Endothelial cell of umbilical vein (primary cell): ENCODE results near the gene PRR16.

ENCODE experiments used
- CTCF ChIP-seq, 2 donors: IDR thresholded peaks; 1 replicate in 1 of 2; 2 replicates in 1 of 2; pipeline ENCODE4 v1.5.1; 2011; ENCODE audit warnings: low read length in 2 of 2, mild to moderate bottlenecking in 2 of 2, moderate library complexity in 2 of 2, control low read depth in 1 of 2, inconsistent platforms in 1 of 2, low read depth in 1 of 2; ENCODE audit not compliant: insufficient read depth in 1 of 2; ENCODE audit errors: extremely low read depth in 1 of 2
- EZH2 ChIP-seq: IDR thresholded peaks from 2 replicates; pipeline ENCODE4 v1.6.1; 2012; ENCODE audit warnings: borderline replicate concordance, low read depth, mild to moderate bottlenecking, moderate library complexity, low read length, inconsistent platforms; ENCODE audit not compliant: severe bottlenecking

GRCh38 chr5:120600639-120601038 is 136.5 kb downstream of the PRR16 start:
- TF ChIP-seq CTCF (IDR thresholded peaks at IDR 0.05; ENCODE audit: extremely low read depth in 1 of 2, insufficient read depth in 1 of 2, low read depth in 1 of 2, low read length in 2 of 2) (no peak), EZH2 (no peak)
